ENCODE data around the gene ADAM15. TPM values are rescaled to one million over a fixed set of nuclear protein-coding genes. Genes with fewer than 3 reads are reported as not detected.

Gene ADAM15
- total and polyA plus RNA-seq, 12 donors = 46.7 to 305 (median 65.0) TPM

DNA sequence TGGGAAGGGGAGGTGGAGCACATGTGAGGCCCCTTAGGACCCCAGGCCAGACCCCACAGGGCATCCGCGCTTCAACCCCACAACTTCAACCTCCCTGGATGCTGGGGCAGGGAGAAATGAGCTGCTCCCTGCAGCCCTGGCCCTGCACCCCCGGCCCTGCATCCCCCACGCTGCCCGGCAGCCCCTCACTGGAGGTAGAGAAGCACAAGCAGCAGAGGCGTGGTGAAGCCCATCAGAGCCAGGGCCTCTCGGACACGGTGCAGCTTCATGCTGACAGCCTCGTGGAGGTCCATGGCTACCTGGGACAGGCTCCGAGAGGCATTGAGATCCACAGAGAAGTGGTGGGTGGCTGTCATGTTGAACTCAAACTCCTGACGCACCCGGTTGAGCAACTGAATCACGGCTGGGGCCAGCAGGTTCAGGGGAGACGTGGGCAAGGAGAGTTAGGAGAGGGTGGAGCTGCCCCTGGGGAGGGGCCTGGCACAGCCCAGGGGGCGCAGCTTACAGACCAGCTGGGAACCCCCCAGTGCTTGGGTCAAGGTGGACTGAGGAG is 20.8 kb upstream of the ADAM15 start:
- TF ChIP-seq CTCF (IDR thresholded peaks at IDR 0.05) = no peak
- Histone ChIP-seq H3K4me1 (no peaks in the 10 kb centered on the region), H3K4me3 (no peak overlapping the region), H3K36me3 (no peaks in the 10 kb centered on the region), H3K9me3 (no peaks in the 10 kb centered on the region), H3K27me3 (no peaks in the 10 kb centered on the region), H3K27ac (no peak overlapping the region)
- intact Hi-C loops (cut with DNase I) = no loop called here
- ATAC-seq (peak in 1 of 8 donors; percentile 25), DNase-seq (no peak)
- 90 to 93% methylated on average over 15 of the region's 15 CpGs for WGBS, 2 donors

- H3K27me3 ChIP-seq = no peaks in the 10 kb centered on the region
- H3K4me1 ChIP-seq = peaks cover 0 to 2% (median 0%) of the 10 kb centered on the region in 9 donors
- intact Hi-C loops (cut with DNase I) = no loop called here
- no peak overlapping the region for H3K27ac ChIP-seq
- WGBS, 2 donors = 82 to 88% methylated on average over 11 of the region's 11 CpGs
- no peaks in the 10 kb centered on the region for H3K36me3 ChIP-seq
- DNase-seq (no peak), ATAC-seq (no peak)
- no peak overlapping the region for H3K4me3 ChIP-seq
- no peaks in the 10 kb centered on the region for H3K9me3 ChIP-seq
- TF ChIP-seq CTCF (IDR thresholded peaks at IDR 0.05) = no peak
Observed at GRCh38 chr1:155030899-155031298, 20.2 kb upstream of the ADAM15 start.

GRCh38 chr1:155032886-155033285 is 18.2 kb upstream of the ADAM15 start:
- H3K36me3 ChIP-seq = no peaks in the 10 kb centered on the region
- no peaks in the 10 kb centered on the region for H3K9me3 ChIP-seq
- H3K27ac ChIP-seq = no peak overlapping the region
- WGBS, 2 donors = 86 to 95% methylated on average over 12 of the region's 12 CpGs
- intact Hi-C loops (cut with DNase I) = no loop called here
- peaks cover 0 to 14% (median 0%) of the 10 kb centered on the region in 9 donors for H3K4me1 ChIP-seq
- no peak overlapping the region for H3K4me3 ChIP-seq
- no peak for TF ChIP-seq CTCF (IDR thresholded peaks at IDR 0.05)
- DNase-seq (no peak), ATAC-seq (no peak)
- no peaks in the 10 kb centered on the region for H3K27me3 ChIP-seq

GRCh38 chr1:155033524-155033923 is 17.6 kb upstream of the ADAM15 start, which contains the start of the genes DCST1 and DCST2:
TSS of gene DCST1 (plus strand) at chr1:155033824. CDS start at chr1:155034037, 213 bp downstream.
TSS of gene DCST2 (minus strand) at chr1:155033781. CDS start at chr1:155033701, 80 bp downstream.
- H3K4me1 ChIP-seq = peaks cover 0 to 18% (median 0%) of the 10 kb centered on the region in 9 donors
- H3K4me3 ChIP-seq = no peak within 1 kb of the TSS
- TF ChIP-seq CTCF (IDR thresholded peaks at IDR 0.05) = no peak
- intact Hi-C loops (cut with DNase I) = no loop called here
- WGBS, 2 donors = 95% methylated on average over 9 of the region's 9 CpGs
- no peaks in the 10 kb centered on the region for H3K36me3 ChIP-seq
- no peak for ATAC-seq
- no peak within 1 kb of the TSS for H3K27ac ChIP-seq
- DNase-seq = no peak
- H3K9me3 ChIP-seq = no peaks in the 10 kb centered on the region
- H3K27me3 ChIP-seq = no peaks in the 10 kb centered on the region

Data from heart right ventricle (tissue), 16 donors.